GM12892 (cell line): ENCODE measurements around the gene TNC.

ENCODE experiments used
- POLR2A ChIP-seq: IDR thresholded peaks from 2 replicates; pipeline ENCODE4 v1.6.1; 2011; ENCODE audit warnings: low read depth, low read length, control low read depth
- POLR2AphosphoS5 ChIP-seq: IDR thresholded peaks from 2 replicates; pipeline ENCODE4 v1.6.1; 2011; ENCODE audit warnings: low read depth, low read length, control low read depth

DNA sequence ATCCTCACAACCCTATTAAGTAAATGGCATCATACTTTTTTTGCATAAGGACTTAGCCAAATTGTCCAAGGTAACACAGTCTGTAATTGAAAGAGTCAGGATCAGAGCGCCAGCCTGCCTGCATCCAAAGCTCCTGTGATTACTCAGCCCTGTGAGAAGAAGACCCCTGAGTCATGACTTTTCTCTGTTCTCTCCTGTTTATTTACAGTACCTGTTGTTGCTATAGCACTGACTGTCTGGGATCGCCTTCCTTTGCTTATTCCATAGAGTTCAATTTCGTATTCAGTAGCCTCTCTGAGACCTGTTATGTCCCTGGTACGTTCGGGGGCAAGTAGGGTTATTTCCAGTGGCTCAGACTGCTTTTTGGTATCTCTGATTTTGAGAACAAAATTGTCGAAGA, 71.8 kb downstream of the TNC start:
- TF ChIP-seq POLR2AphosphoS5 (no peak), POLR2A (no peak)
